ENCODE data around the gene ERP27. TPM values are rescaled to one million over a fixed set of nuclear protein-coding genes. Genes with fewer than 3 reads are reported as not detected.

Gene ERP27
- 10 to 100 TPM in 1 of 4 donors, under 1 TPM in 1, not detected in 2; 0.12 to 34.9 TPM for polyA plus RNA-seq
- long read RNA-seq, donor 1, transcript ERP27-201 (7 exons, 2,096 nt) = major isoform, 30 of 30 reads
- long read RNA-seq, donor 1, partial matches to known transcripts = 0 of 30 reads
- long read RNA-seq, donor 1, other reads (novel, unspliced or antisense) = 0 of 30 reads
- long read RNA-seq, donor 2, transcript ERP27-201 (7 exons, 2,096 nt) = major isoform, 6 of 6 reads
- long read RNA-seq, donor 2, partial matches to known transcripts = 0 of 6 reads
- long read RNA-seq, donor 2, other reads (novel, unspliced or antisense) = 0 of 6 reads
- long read RNA-seq, donor 3, partial matches to known transcripts = 0 of 2 reads
- long read RNA-seq, donor 3, other reads (novel, unspliced or antisense) = 0 of 2 reads
- long read RNA-seq, donor 4, partial matches to known transcripts = 0 of 1 reads
- long read RNA-seq, donor 4, other reads (novel, unspliced or antisense) = 0 of 1 reads
- long read RNA-seq, donor 5, partial matches to known transcripts = 0 of 3 reads
- long read RNA-seq, donor 5, other reads (novel, unspliced or antisense) = 0 of 3 reads
- long read RNA-seq, donor 6, transcript ERP27-201 (7 exons, 2,096 nt) = major isoform, 12 of 12 reads
- long read RNA-seq, donor 6, partial matches to known transcripts = 0 of 12 reads
- long read RNA-seq, donor 6, other reads (novel, unspliced or antisense) = 0 of 12 reads
- long read RNA-seq, donor 7 = 0 reads
- long read RNA-seq, donor 8 = 0 reads
- long read RNA-seq, donor 9, partial matches to known transcripts = 0 of 3 reads
- long read RNA-seq, donor 9, other reads (novel, unspliced or antisense) = 0 of 3 reads
- long read RNA-seq, donor 10, transcript ERP27-201 (7 exons, 2,096 nt) = major isoform, 6 of 6 reads
- long read RNA-seq, donor 10, partial matches to known transcripts = 0 of 6 reads
- long read RNA-seq, donor 10, other reads (novel, unspliced or antisense) = 0 of 6 reads

DNA sequence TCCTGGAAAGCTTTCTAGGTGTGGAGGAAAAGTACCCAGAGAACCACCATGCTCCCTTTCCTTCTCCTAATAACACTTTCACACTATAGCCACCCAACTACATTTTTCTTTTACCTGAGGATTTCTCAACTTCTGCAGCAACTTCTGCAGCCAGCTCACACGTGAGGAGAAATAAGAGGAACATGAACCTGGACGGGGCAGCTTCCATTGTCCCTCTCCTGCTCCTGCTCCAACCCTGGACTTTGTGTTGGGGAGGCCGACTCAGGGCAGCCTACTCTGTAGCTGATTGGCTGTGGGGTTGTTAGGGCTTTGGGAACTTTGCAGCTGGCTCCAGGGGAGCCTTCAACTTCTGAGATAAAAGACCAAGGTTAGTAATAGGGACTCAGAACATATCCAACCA is at the start of gene ERP27:
ERP27 (minus strand) TSS at position 237 of the 400 bp plus-strand sequence; CDS start at position 208, 29 bp downstream.
- Histone ChIP-seq H3K36me3 (ENCODE audit: control insufficient read depth in 3 of 3, insufficient read depth in 2 of 3, low read depth in 1 of 3, low read length in 3 of 3) (no peaks in the 10 kb centered on the region), H3K27me3 (ENCODE audit: control insufficient read depth in 3 of 3, insufficient read depth in 3 of 3, low read length in 3 of 3) (no peaks in the 10 kb centered on the region), H3K27ac (ENCODE audit: low read depth in 1 of 3, low read length in 2 of 3) (peak within 1 kb of the TSS in 1 of 3 donors; percentile 14), H3K4me1 (ENCODE audit: control insufficient read depth in 3 of 3, insufficient read depth in 2 of 3, low read depth in 1 of 3, low read length in 2 of 3) (peaks cover 0 to 19% (median 0%) of the 10 kb centered on the region in 3 donors), H3K4me3 (ENCODE audit: low read depth in 1 of 3, low read length in 3 of 3) (no peak within 1 kb of the TSS), H3K9me3 (ENCODE audit: control insufficient read depth in 2 of 2, insufficient read depth in 1 of 2, low read depth in 1 of 2, low read length in 1 of 2) (no peaks in the 10 kb centered on the region)
- FAIRE-seq (no peak), DNase-seq (peak in 1 of 2 donors; percentile 67)
- WGBS, 3 donors = 16 to 67% (median 41%) methylated on average over 3 of the region's 3 CpGs

DNA sequence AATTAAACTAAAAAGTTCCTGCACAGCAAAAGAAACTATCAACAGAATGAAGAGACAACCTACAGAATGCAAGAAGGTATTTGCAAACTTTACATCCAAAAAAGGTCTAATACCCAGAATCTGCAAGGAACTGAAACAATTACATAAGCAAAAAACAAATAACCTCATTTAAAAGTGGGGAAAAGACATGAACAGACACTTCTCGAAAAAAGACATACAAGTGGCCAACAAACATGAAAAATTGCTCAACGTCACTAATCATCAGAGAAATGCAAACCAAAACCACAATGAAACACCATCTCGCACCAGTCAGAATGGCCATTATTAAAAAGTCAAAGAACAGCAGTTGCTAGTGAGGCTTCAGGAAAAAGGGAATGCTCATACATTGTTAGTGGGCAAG is 49.7 kb upstream of the ERP27 start:
- no peak overlapping the region for H3K27ac ChIP-seq (ENCODE audit: low read depth in 1 of 3, low read length in 2 of 3)
- no peaks in the 10 kb centered on the region for H3K9me3 ChIP-seq (ENCODE audit: control insufficient read depth in 2 of 2, insufficient read depth in 1 of 2, low read depth in 1 of 2, low read length in 1 of 2)
- H3K27me3 ChIP-seq (ENCODE audit: control insufficient read depth in 3 of 3, insufficient read depth in 3 of 3, low read length in 3 of 3) = no peaks in the 10 kb centered on the region
- DNase-seq = no peak
- H3K4me3 ChIP-seq (ENCODE audit: low read depth in 1 of 3, low read length in 3 of 3) = no peak overlapping the region
- FAIRE-seq = no peak
- 77 to 83% (median 81%) methylated on average over 3 of the region's 3 CpGs for WGBS, 3 donors
- H3K4me1 ChIP-seq (ENCODE audit: control insufficient read depth in 3 of 3, insufficient read depth in 2 of 3, low read depth in 1 of 3, low read length in 2 of 3) = no peaks in the 10 kb centered on the region
- no peaks in the 10 kb centered on the region for H3K36me3 ChIP-seq (ENCODE audit: control insufficient read depth in 3 of 3, insufficient read depth in 2 of 3, low read depth in 1 of 3, low read length in 3 of 3)

DNA sequence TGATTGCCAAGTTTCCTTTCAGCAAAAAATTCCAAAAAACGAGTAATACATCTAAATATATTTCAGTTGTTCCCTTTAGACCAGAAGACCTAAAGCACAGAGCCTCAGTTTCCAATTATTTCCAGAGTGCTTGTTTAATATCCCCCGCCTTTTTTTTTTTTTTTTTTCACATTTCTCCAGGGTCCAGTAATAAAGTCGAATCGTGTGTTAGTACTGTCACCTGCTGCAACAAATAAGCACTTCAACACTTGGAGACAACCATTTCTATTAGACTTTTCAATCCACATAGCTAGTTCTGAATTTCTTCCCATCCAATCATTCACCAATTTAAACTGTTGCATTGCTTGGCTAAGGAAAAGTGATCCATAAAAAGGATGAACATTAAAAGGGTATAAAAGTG is 48.1 kb upstream of the ERP27 start:
- H3K4me1 ChIP-seq (ENCODE audit: control insufficient read depth in 3 of 3, insufficient read depth in 2 of 3, low read depth in 1 of 3, low read length in 2 of 3) = no peaks in the 10 kb centered on the region

DNA sequence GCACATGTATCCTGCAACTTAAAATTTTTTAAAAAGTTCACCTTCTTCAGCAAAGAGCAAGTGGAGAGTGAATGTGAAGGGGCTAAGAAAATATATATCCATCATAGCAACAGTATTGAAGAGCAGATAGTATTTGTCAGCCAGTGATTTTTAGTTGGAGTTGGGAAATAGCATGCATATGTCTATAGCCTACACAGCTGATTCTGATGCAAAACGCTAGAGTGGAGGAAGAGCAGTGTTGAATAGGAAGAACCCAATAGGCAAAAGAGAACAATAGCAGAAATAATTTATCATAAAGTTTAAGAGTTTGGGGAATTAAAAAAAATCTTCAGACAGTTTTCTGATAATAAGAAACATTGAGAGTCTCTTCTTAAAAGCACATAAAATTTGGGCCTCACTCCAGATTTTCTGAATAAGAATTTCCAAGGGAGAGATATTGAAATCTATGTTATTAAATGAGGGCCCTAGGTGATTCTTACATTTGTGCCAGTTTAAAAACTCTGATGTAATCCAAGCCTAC is 46.5 kb upstream of the ERP27 start:
- Histone ChIP-seq H3K4me3 (ENCODE audit: low read depth in 1 of 3, low read length in 3 of 3) (no peak overlapping the region), H3K27ac (ENCODE audit: low read depth in 1 of 3, low read length in 2 of 3) (no peak overlapping the region), H3K9me3 (ENCODE audit: control insufficient read depth in 2 of 2, insufficient read depth in 1 of 2, low read depth in 1 of 2, low read length in 1 of 2) (no peaks in the 10 kb centered on the region), H3K4me1 (ENCODE audit: control insufficient read depth in 3 of 3, insufficient read depth in 2 of 3, low read depth in 1 of 3, low read length in 2 of 3) (no peaks in the 10 kb centered on the region), H3K27me3 (ENCODE audit: control insufficient read depth in 3 of 3, insufficient read depth in 3 of 3, low read length in 3 of 3) (no peaks in the 10 kb centered on the region), H3K36me3 (ENCODE audit: control insufficient read depth in 3 of 3, insufficient read depth in 2 of 3, low read depth in 1 of 3, low read length in 3 of 3) (no peaks in the 10 kb centered on the region)
- 59 to 72% (median 68%) methylated on average over 1 of the region's 1 CpG for WGBS, 3 donors
- DNase-seq (no peak), FAIRE-seq (no peak)

More for the DNA sequence above, 48.1 kb upstream of the ERP27 start:
- Histone ChIP-seq H3K4me3 (ENCODE audit: low read depth in 1 of 3, low read length in 3 of 3) (no peak overlapping the region), H3K27ac (ENCODE audit: low read depth in 1 of 3, low read length in 2 of 3) (no peak overlapping the region), H3K27me3 (ENCODE audit: control insufficient read depth in 3 of 3, insufficient read depth in 3 of 3, low read length in 3 of 3) (no peaks in the 10 kb centered on the region), H3K9me3 (ENCODE audit: control insufficient read depth in 2 of 2, insufficient read depth in 1 of 2, low read depth in 1 of 2, low read length in 1 of 2) (no peaks in the 10 kb centered on the region), H3K36me3 (ENCODE audit: control insufficient read depth in 3 of 3, insufficient read depth in 2 of 3, low read depth in 1 of 3, low read length in 3 of 3) (no peaks in the 10 kb centered on the region)
- DNase-seq (no peak), FAIRE-seq (no peak)
- 66 to 77% (median 73%) methylated on average over 4 of the region's 4 CpGs for WGBS, 3 donors

DNA sequence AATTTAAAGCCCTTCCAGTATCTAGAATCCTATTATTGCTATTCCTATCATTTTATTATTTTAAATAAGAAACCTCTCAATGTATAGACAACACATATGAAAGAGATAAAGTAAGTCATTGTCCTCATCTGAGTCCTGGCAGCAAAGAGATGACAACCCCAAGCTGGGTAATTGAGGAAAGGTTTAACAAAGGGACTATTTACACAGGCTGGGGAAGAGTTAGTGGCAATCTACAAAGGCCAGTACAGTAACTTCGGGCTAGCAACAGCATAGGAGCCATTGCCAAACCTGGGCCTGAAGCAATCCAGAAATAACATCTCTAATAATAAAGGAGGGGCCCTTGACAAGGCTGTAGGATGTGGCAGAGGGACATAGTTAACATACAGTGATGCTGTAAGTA is 45.7 kb upstream of the ERP27 start:
- FAIRE-seq = no peak
- no peaks in the 10 kb centered on the region for H3K4me1 ChIP-seq (ENCODE audit: control insufficient read depth in 3 of 3, insufficient read depth in 2 of 3, low read depth in 1 of 3, low read length in 2 of 3)
- WGBS, 3 donors = 65 to 79% (median 65%) methylated on average over 1 of the region's 1 CpG
- H3K9me3 ChIP-seq (ENCODE audit: control insufficient read depth in 2 of 2, insufficient read depth in 1 of 2, low read depth in 1 of 2, low read length in 1 of 2) = no peaks in the 10 kb centered on the region
- no peaks in the 10 kb centered on the region for H3K27me3 ChIP-seq (ENCODE audit: control insufficient read depth in 3 of 3, insufficient read depth in 3 of 3, low read length in 3 of 3)
- no peak overlapping the region for H3K27ac ChIP-seq (ENCODE audit: low read depth in 1 of 3, low read length in 2 of 3)
- no peaks in the 10 kb centered on the region for H3K36me3 ChIP-seq (ENCODE audit: control insufficient read depth in 3 of 3, insufficient read depth in 2 of 3, low read depth in 1 of 3, low read length in 3 of 3)
- no peak overlapping the region for H3K4me3 ChIP-seq (ENCODE audit: low read depth in 1 of 3, low read length in 3 of 3)
- no peak for DNase-seq

DNA sequence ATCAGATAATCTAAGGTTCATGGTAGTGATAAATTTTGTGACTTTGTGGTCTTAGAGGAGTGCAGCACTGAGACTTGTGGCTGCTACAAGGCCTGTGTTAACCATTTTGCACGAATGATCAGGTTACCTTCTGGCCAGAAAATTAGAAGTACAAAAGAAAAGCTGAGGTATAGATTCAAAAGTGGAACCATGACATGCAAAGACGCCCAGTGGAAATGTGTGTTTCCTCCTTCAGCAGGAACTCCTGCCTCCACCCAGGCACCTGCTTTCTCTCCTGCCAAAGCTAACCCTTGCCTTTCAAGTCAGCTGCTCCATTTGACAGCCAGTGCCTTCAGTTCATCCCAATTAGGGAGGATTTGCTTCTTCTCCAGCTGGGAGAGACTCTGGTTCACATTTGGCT is 44.7 kb upstream of the ERP27 start:
- no peaks in the 10 kb centered on the region for H3K4me1 ChIP-seq (ENCODE audit: control insufficient read depth in 3 of 3, insufficient read depth in 2 of 3, low read depth in 1 of 3, low read length in 2 of 3)
- no peak overlapping the region for H3K4me3 ChIP-seq (ENCODE audit: low read depth in 1 of 3, low read length in 3 of 3)
- DNase-seq = no peak
- 46 to 62% (median 50%) methylated on average over 2 of the region's 2 CpGs for WGBS, 3 donors
- H3K9me3 ChIP-seq (ENCODE audit: control insufficient read depth in 2 of 2, insufficient read depth in 1 of 2, low read depth in 1 of 2, low read length in 1 of 2) = no peaks in the 10 kb centered on the region
- H3K27me3 ChIP-seq (ENCODE audit: control insufficient read depth in 3 of 3, insufficient read depth in 3 of 3, low read length in 3 of 3) = no peaks in the 10 kb centered on the region
- no peak overlapping the region for H3K27ac ChIP-seq (ENCODE audit: low read depth in 1 of 3, low read length in 2 of 3)
- no peak for FAIRE-seq
- H3K36me3 ChIP-seq (ENCODE audit: control insufficient read depth in 3 of 3, insufficient read depth in 2 of 3, low read depth in 1 of 3, low read length in 3 of 3) = no peaks in the 10 kb centered on the region

DNA sequence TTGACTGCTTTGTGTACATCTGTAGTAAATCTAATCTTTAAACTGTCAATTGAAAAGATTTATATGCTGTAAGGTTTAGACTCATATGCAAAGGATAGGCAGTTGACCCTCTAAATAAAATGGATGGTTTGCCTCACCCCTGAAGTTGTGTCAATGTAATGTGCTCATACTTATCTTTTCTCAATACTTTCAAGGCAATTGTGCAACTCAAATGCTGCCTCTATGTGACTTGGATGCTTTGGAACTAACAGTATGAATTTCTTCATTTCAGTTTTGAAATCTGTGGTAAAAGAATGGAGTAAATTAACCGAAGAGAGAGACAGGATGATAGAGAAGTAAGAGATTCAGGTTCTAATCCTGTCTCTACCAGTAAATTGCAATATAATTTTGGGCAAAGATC is 44.2 kb upstream of the ERP27 start:
- H3K27me3 ChIP-seq (ENCODE audit: control insufficient read depth in 3 of 3, insufficient read depth in 3 of 3, low read length in 3 of 3) = no peaks in the 10 kb centered on the region
- DNase-seq (no peak), FAIRE-seq (no peak)
- no peaks in the 10 kb centered on the region for H3K4me1 ChIP-seq (ENCODE audit: control insufficient read depth in 3 of 3, insufficient read depth in 2 of 3, low read depth in 1 of 3, low read length in 2 of 3)
- no peaks in the 10 kb centered on the region for H3K9me3 ChIP-seq (ENCODE audit: control insufficient read depth in 2 of 2, insufficient read depth in 1 of 2, low read depth in 1 of 2, low read length in 1 of 2)
- no peak overlapping the region for H3K27ac ChIP-seq (ENCODE audit: low read depth in 1 of 3, low read length in 2 of 3)
- WGBS, 3 donors = 82 to 88% (median 88%) methylated on average over 1 of the region's 1 CpG
- H3K4me3 ChIP-seq (ENCODE audit: low read depth in 1 of 3, low read length in 3 of 3) = no peak overlapping the region
- no peaks in the 10 kb centered on the region for H3K36me3 ChIP-seq (ENCODE audit: control insufficient read depth in 3 of 3, insufficient read depth in 2 of 3, low read depth in 1 of 3, low read length in 3 of 3)

DNA sequence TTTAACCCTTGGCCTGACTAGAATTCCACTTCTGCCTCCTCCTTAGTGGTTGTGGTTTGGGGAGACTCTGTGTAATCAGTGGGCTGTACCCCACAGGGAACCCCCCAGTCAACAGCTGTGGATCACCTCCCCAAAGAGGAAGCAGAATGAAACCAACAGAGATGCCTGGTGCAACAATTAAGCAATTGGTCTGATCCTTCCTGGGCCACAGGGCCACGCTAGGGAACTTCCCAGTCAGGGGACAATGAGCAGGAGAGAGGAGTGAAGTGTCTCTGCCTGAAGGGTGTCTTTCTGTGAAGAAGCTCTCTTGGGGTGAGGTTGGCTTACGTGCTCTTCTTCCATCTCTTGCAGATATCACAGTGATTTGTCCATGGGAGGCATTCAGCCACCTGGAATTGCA is 42.7 kb upstream of the ERP27 start:
- no peak for DNase-seq
- Histone ChIP-seq H3K4me1 (ENCODE audit: control insufficient read depth in 3 of 3, insufficient read depth in 2 of 3, low read depth in 1 of 3, low read length in 2 of 3) (no peaks in the 10 kb centered on the region), H3K36me3 (ENCODE audit: control insufficient read depth in 3 of 3, insufficient read depth in 2 of 3, low read depth in 1 of 3, low read length in 3 of 3) (no peaks in the 10 kb centered on the region), H3K4me3 (ENCODE audit: low read depth in 1 of 3, low read length in 3 of 3) (no peak overlapping the region), H3K9me3 (ENCODE audit: control insufficient read depth in 2 of 2, insufficient read depth in 1 of 2, low read depth in 1 of 2, low read length in 1 of 2) (no peaks in the 10 kb centered on the region), H3K27me3 (ENCODE audit: control insufficient read depth in 3 of 3, insufficient read depth in 3 of 3, low read length in 3 of 3) (no peaks in the 10 kb centered on the region), H3K27ac (ENCODE audit: low read depth in 1 of 3, low read length in 2 of 3) (no peak overlapping the region)
- no peak for FAIRE-seq
- 74 to 89% (median 75%) methylated on average over 2 of the region's 2 CpGs for WGBS, 3 donors

Measured in small intestine (tissue), 16 donors.